Choroid plexus epithelial cell (primary cell): ENCODE measurements around the gene REV1.
"Not testable (repeated sequence)": the region's sequence is repeated elsewhere in the genome, so short reads cannot be mapped to it uniquely, and the experiment has no call there.

Experiments
- DNase-seq: peaks from one replicate; pipeline ENCODE4 v3.0.0-alpha.2; 2010; ENCODE audit warnings: low read depth
- H3K4me3 ChIP-seq: 2 replicates; pipeline ENCODE4 v1.5.1; 2011; ENCODE audit warnings: low read depth, mild to moderate bottlenecking, control low read depth, low read length, moderate library complexity
- CTCF ChIP-seq: conservative IDR thresholded peaks from 2 replicates; pipeline ENCODE4 v1.5.1; 2011; ENCODE audit warnings: low read depth, mild to moderate bottlenecking, control low read depth, inconsistent platforms, low read length, moderate library complexity

The REV1 gene

GRCh38 chr2:99374747-99375146 lies 115.1 kb downstream of the REV1 start:
- no peak for DNase-seq
- H3K4me3 ChIP-seq: no peak overlapping the region
- no peak for TF ChIP-seq CTCF

- no peak overlapping the region for H3K4me3 ChIP-seq
- no peak for TF ChIP-seq CTCF
- no peak for DNase-seq
Measured at GRCh38 chr2:99373144-99373543, 116.7 kb downstream of the REV1 start.

DNA sequence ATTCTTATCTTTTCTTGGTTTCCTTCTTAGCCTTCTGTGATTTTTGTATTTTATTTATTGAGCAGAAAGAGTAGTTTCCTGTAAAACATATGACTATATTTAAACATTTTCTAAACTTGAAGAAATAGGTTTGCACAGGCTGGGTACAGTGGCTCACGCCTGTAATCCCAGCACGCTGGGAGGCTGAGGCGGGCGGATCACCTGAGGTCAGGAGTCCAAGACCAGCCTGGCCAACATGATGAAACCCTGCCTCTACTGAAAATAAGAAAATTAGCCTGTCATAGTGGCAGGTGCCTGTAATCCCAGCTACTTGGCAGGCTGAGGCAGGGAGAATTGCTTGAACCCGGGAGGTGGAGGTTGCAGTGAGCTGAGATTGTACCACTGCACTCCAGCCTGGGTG lies 121.0 kb downstream of the REV1 start:
- not testable (repeated sequence) for DNase-seq

DNA sequence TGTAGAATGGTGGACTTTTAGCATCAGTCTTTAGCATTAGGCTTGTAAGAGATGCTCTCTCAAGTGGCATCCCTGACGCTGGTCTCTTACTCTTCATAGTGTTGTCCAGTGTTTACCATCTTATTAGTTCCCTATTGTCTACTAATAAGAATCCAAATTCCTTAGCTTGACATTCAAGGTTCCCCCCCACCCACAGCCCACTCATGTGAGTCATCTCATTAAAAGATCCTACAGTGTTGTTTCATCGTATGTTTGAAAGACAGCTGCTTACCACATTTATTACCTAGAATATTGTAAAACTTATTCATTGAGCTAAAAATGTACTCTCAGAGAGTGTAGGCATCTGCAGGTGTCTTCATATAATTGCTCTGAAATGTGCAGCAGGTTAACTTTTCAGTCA lies 124.2 kb downstream of the REV1 start:
- H3K4me3 ChIP-seq: no peak overlapping the region
- no peak for DNase-seq
- TF ChIP-seq CTCF: no peak

More for the DNA sequence above, 121.0 kb downstream of the REV1 start:
- not testable (repeated sequence) for H3K4me3 ChIP-seq

GRCh38 chr2:99356853-99357252 lies 133.0 kb downstream of the REV1 start:
- no peak for TF ChIP-seq CTCF

DNA sequence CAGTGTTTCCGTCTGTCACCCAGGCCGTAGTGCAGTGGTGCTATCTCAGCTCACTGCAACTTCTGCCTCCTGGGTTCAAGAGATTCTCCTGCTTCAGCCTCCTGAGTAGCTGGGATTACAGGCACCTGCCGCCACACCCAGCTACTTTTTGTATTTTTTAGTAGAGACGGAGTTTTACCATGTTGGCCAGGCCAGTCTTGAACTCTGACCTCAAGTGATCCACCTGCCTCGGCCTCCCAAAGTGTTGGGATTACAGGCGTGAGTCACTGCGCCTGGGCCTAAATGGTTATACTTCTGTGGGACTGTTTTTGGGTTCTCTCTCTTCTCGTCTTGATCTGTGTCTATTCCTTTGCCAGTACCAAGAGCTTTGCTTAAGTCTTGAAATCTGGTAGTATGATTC lies 135.0 kb downstream of the REV1 start:
- DNase-seq, H3K4me3 ChIP-seq: not testable (repeated sequence)

More at GRCh38 chr2:99356853-99357252, 133.0 kb downstream of the REV1 start:
- no peak overlapping the region for H3K4me3 ChIP-seq
- DNase-seq: no peak

- peak; percentile 11 for DNase-seq
- no peak for TF ChIP-seq CTCF
- H3K4me3 ChIP-seq: no peak overlapping the region
Measured at GRCh38 chr2:99354070-99354469, 135.7 kb downstream of the REV1 start.
